CD4-positive, CD25-positive, alpha-beta regulatory T cell (primary cell): Measurements from ENCODE around the gene TAF11L3. TPM values are rescaled to one million over a fixed set of nuclear protein-coding genes. Genes with fewer than 3 reads are reported as not detected.
"Not testable (repeated sequence)": the region's sequence is repeated elsewhere in the genome, so short reads cannot be mapped to it uniquely, and the experiment has no call there.

ENCODE experiments used
- ATAC-seq, 2 donors: fragments of 150-1000 bp; cut with Tn5 transposase; one replicate each; pipeline ENCODE4 v1.10.0; 2021; ENCODE audit warnings: low read depth in 2 of 2, moderate number of reproducible peaks in 2 of 2, moderate library complexity in 1 of 2
- DNase-seq, 3 donors: peaks; one replicate each; pipeline versions ENCODE4 v3.0.0 to v3.0.0-alpha.2; 2012 to 2022; ENCODE audit warnings: mixed read lengths in 1 of 3
- H3K27ac ChIP-seq: one replicate; pipeline ENCODE4 v1.7.0; 2013; ENCODE audit warnings: mild to moderate bottlenecking, low read length; ENCODE audit not compliant: insufficient read depth, poor library complexity, severe bottlenecking
- H3K27me3 ChIP-seq: one replicate; pipeline ENCODE4 v1.7.0; 2013; ENCODE audit warnings: low read length; ENCODE audit not compliant: control insufficient read depth, insufficient read depth
- H3K36me3 ChIP-seq: one replicate; pipeline ENCODE4 v1.7.0; 2013; ENCODE audit warnings: mild to moderate bottlenecking, low read length, moderate library complexity; ENCODE audit not compliant: control insufficient read depth, insufficient read depth
- H3K4me1 ChIP-seq: 2 replicates; pipeline ENCODE4 v1.7.0; 2013; ENCODE audit warnings: mild to moderate bottlenecking, low read length; ENCODE audit not compliant: insufficient read depth, control insufficient read depth, poor library complexity, severe bottlenecking
- H3K4me3 ChIP-seq: one replicate; pipeline ENCODE4 v1.7.0; 2013; ENCODE audit warnings: low read depth, mild to moderate bottlenecking, low read length, moderate library complexity
- H3K9me3 ChIP-seq, 2 experiments: 1 replicate in 1 of 2; 2 replicates in 1 of 2; pipeline ENCODE4 v1.7.0; 2013; ENCODE audit warnings: low read length in 2 of 2, mild to moderate bottlenecking in 1 of 2, moderate library complexity in 1 of 2; ENCODE audit not compliant: control insufficient read depth in 2 of 2
- H3K27ac Mint-ChIP-seq, 3 donors: one replicate each; pipeline ENCODE4 v1.8.0; 2020 to 2022; ENCODE audit warnings: mild to moderate bottlenecking in 3 of 3, mixed read lengths in 3 of 3, moderate library complexity in 2 of 3
- H3K27me3 Mint-ChIP-seq: one replicate; pipeline ENCODE4 v1.8.0; 2022; ENCODE audit warnings: mild to moderate bottlenecking, mixed read lengths
- H3K36me3 Mint-ChIP-seq: one replicate; pipeline ENCODE4 v1.8.0; 2020; ENCODE audit warnings: mixed read lengths
- H3K4me1 Mint-ChIP-seq, 4 donors: one replicate each; pipeline ENCODE4 v1.8.0; 2020 to 2022; ENCODE audit warnings: mixed read lengths in 4 of 4, mild to moderate bottlenecking in 1 of 4
- H3K4me3 Mint-ChIP-seq, 4 donors: one replicate each; pipeline ENCODE4 v1.8.0; 2020 to 2022; ENCODE audit warnings: mild to moderate bottlenecking in 4 of 4, mixed read lengths in 4 of 4, moderate library complexity in 3 of 4
- H3K9me3 Mint-ChIP-seq, 7 donors: one replicate each; pipeline ENCODE4 v1.8.0; 2020 to 2022; ENCODE audit warnings: mixed read lengths in 7 of 7, mild to moderate bottlenecking in 3 of 7, moderate library complexity in 2 of 7
- polyA plus RNA-seq, 4 donors: library from polyadenylated mRNA; unstranded; fragments of 300-500 nt; fragmentation: Illumina TruSeq; gene quantifications; one replicate each; pipeline ENCODE4 v1.2.3, GENCODE V29; 2021
- total RNA-seq: library from RNA; stranded (reverse); gene quantifications from one replicate; pipeline ENCODE4 v1.2.3, GENCODE V29; 2022

The TAF11L3 gene
- total and polyA plus RNA-seq, 5 donors from 2014 or later = not detected

DNA sequence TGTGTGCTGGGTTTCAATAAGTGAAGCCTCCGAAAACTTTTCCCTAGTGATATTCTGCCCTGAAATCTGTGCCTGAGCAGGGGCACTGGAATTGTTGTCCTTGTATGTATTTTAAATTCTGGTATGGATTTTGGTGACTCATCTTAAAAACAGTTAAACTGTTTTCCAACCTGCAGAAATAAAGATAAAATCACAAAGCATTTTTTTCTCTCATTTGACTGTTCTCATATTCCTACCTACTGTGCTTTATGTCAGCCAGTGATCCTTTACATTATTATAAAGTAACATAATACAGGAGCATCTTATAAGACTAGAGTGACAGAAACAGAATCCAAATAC lies 31.0 kb upstream of the TAF11L3 start:
- no peaks in the 10 kb centered on the region for H3K4me1 Mint-ChIP-seq
- Histone ChIP-seq H3K27me3 (no peaks in the 10 kb centered on the region), H3K36me3 (no peaks in the 10 kb centered on the region), H3K4me1 (no peaks in the 10 kb centered on the region), H3K4me3 (no peak overlapping the region), H3K9me3 (peaks cover 0 to 4% of the 10 kb centered on the region in 2 experiments), H3K27ac (no peak overlapping the region)
- no peak for DNase-seq
- H3K9me3 Mint-ChIP-seq = peaks cover 0 to 13% (median 2%) of the 10 kb centered on the region in 7 donors
- H3K36me3 Mint-ChIP-seq = no peaks in the 10 kb centered on the region
- ATAC-seq = no peak
- H3K4me3 Mint-ChIP-seq = no peak overlapping the region
- H3K27me3 Mint-ChIP-seq = no peaks in the 10 kb centered on the region
- H3K27ac Mint-ChIP-seq = no peak overlapping the region

- H3K36me3 Mint-ChIP-seq, ATAC-seq, DNase-seq, H3K9me3 ChIP-seq, H3K36me3 ChIP-seq, H3K4me3 Mint-ChIP-seq, H3K4me3 ChIP-seq, H3K27me3 Mint-ChIP-seq, H3K27ac ChIP-seq, H3K4me1 Mint-ChIP-seq, H3K27me3 ChIP-seq, H3K27ac Mint-ChIP-seq, H3K4me1 ChIP-seq: not testable (repeated sequence)
- H3K9me3 Mint-ChIP-seq = peaks cover 0 to 16% (median 4%) of the 10 kb centered on the region in 7 donors
Observed at GRCh38 chr5:17491257-17491656, 26.9 kb upstream of the TAF11L3 start.

- Mint-ChIP-seq H3K27me3 (no peaks in the 10 kb centered on the region), H3K9me3 (peaks cover 0 to 9% (median 6%) of the 10 kb centered on the region in 7 donors), H3K36me3 (no peaks in the 10 kb centered on the region), H3K27ac (no peak overlapping the region), H3K4me3 (no peak overlapping the region), H3K4me1 (no peaks in the 10 kb centered on the region)
- no peak for ATAC-seq
- Histone ChIP-seq H3K36me3 (no peaks in the 10 kb centered on the region), H3K4me3 (no peak overlapping the region), H3K27me3 (no peaks in the 10 kb centered on the region), H3K4me1 (no peaks in the 10 kb centered on the region), H3K9me3 (peaks cover 0 to 5% of the 10 kb centered on the region in 2 experiments), H3K27ac (no peak overlapping the region)
- no peak for DNase-seq
Observed at GRCh38 chr5:17492770-17493169, 25.4 kb upstream of the TAF11L3 start.

DNA sequence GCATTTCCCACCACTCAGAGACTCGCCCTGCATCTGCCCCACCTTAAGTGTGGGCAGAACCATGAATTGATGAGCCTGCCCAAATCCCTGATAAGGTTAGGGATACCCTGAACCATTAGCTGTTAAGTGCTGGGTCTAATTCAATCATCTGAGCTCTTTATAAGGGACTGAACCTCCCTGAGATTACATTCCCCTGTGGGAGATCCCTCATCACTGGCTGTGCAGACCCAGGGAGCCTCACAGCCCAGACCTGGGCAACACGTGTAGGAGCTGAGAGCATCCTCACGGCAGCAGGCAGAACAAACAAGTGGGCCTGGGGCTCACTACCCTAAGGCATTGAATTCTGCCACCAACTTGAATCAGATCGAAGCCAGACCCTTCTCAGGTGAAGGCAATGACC lies 20.7 kb upstream of the TAF11L3 start:
- no peaks in the 10 kb centered on the region for H3K27me3 Mint-ChIP-seq
- Histone ChIP-seq H3K27ac (no peak overlapping the region), H3K4me1 (no peaks in the 10 kb centered on the region), H3K9me3 (no peaks in the 10 kb centered on the region), H3K36me3 (no peaks in the 10 kb centered on the region), H3K27me3 (no peaks in the 10 kb centered on the region), H3K4me3 (no peak overlapping the region)
- H3K4me3 Mint-ChIP-seq = no peak overlapping the region
- H3K4me1 Mint-ChIP-seq = no peaks in the 10 kb centered on the region
- H3K36me3 Mint-ChIP-seq = no peaks in the 10 kb centered on the region
- peaks cover 0 to 18% (median 5%) of the 10 kb centered on the region in 7 donors for H3K9me3 Mint-ChIP-seq
- ATAC-seq = no peak
- DNase-seq = no peak
- H3K27ac Mint-ChIP-seq = no peak overlapping the region

GRCh38 chr5:17497931-17498330 lies 20.2 kb upstream of the TAF11L3 start, which contains the start of gene TAF11L2:
TSS of gene TAF11L2 (plus strand) at chr5:17498231.
- not testable (repeated sequence) for H3K4me1 Mint-ChIP-seq, DNase-seq, H3K27me3 Mint-ChIP-seq, H3K4me1 ChIP-seq, H3K27me3 ChIP-seq, H3K36me3 Mint-ChIP-seq, H3K36me3 ChIP-seq, ATAC-seq, H3K4me3 Mint-ChIP-seq, H3K27ac Mint-ChIP-seq, H3K9me3 ChIP-seq, H3K4me3 ChIP-seq, H3K27ac ChIP-seq
- H3K9me3 Mint-ChIP-seq = peaks cover 0 to 14% (median 5%) of the 10 kb centered on the region in 7 donors

DNA sequence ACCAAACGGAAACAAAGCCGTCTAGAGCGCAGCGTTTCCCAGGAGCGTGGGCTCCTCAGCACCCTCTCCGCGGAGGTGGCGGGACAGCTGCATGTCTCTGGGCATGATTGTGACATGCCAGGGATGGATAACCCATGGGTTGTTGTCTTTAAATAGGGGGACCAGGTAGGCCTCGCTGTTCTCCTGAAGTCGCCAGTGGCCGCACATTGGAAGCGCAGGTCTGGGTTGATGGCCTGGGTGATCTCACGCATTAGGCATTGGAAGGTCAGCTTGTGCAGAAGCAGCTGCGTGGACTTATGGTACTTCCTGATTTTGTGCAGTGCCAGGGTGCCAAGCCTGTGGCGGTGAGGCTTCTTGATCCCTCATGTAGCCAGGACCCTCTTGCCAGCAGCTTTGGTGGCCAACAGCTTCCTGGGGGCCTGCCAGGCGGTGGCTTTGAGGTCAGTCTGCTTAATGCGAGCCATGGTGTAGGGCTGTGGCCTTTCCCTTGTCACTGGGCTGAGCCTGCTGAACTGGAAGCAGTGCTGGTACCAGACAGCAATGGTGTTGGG lies 6.3 kb upstream of the TAF11L3 start:
- Histone ChIP-seq H3K36me3 (no peaks in the 10 kb centered on the region), H3K4me1 (no peaks in the 10 kb centered on the region), H3K9me3 (no peaks in the 10 kb centered on the region), H3K27me3 (no peaks in the 10 kb centered on the region), H3K4me3 (no peak overlapping the region), H3K27ac (no peak overlapping the region)
- H3K4me3 Mint-ChIP-seq = no peak overlapping the region
- ATAC-seq (no peak), DNase-seq (no peak)
- H3K4me1 Mint-ChIP-seq = no peaks in the 10 kb centered on the region
- H3K36me3 Mint-ChIP-seq = no peaks in the 10 kb centered on the region
- H3K9me3 Mint-ChIP-seq = peaks cover 0 to 11% (median 3%) of the 10 kb centered on the region in 7 donors
- no peaks in the 10 kb centered on the region for H3K27me3 Mint-ChIP-seq
- H3K27ac Mint-ChIP-seq = no peak overlapping the region

DNA sequence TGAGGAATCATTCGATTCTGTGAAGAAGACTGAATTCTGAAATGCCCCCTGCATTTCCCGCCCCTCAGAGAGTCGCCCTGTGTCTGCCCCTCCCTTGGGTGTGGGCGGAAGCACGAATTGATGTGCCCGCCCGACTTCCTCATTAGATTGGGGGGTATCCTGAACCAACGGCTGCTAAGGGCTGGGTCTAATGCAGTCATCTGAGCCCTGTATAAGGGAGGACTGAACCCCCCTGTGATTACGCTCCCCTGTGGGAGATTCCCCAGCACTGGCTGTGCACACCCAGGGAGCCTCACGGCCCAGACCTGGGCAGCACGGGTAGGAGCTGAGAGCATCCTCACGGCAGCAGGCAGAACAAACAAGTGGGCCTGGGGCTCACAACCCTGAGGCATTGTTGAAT lies 641 bp upstream of the TAF11L3 start:
- not testable (repeated sequence) for ATAC-seq

GRCh38 chr5:17519508-17519907 lies 1.3 kb downstream of the TAF11L3 start:
- H3K4me3 ChIP-seq, H3K27ac Mint-ChIP-seq, H3K4me3 Mint-ChIP-seq, H3K9me3 ChIP-seq, H3K27me3 Mint-ChIP-seq, H3K9me3 Mint-ChIP-seq, H3K4me1 Mint-ChIP-seq, H3K27ac ChIP-seq, H3K36me3 Mint-ChIP-seq, ATAC-seq, DNase-seq, H3K36me3 ChIP-seq, H3K4me1 ChIP-seq, H3K27me3 ChIP-seq: not testable (repeated sequence)

More for the DNA sequence above, 641 bp upstream of the TAF11L3 start:
- not testable (repeated sequence) for H3K36me3 ChIP-seq, H3K9me3 Mint-ChIP-seq, H3K4me3 ChIP-seq, H3K9me3 ChIP-seq, H3K4me3 Mint-ChIP-seq, H3K4me1 Mint-ChIP-seq, H3K27me3 Mint-ChIP-seq, H3K4me1 ChIP-seq, H3K36me3 Mint-ChIP-seq, H3K27ac ChIP-seq, H3K27me3 ChIP-seq, H3K27ac Mint-ChIP-seq
- DNase-seq = peak in 2 of 3 donors; percentile 0 to 7
